Measurements from ENCODE around the gene CFAP119. TPM values are rescaled to one million over a fixed set of nuclear protein-coding genes. Genes with fewer than 3 reads are reported as not detected.

CFAP119 gene
- total RNA-seq, 4 donors from 2014 or later, result 3.7 to 12.6 (median 8.2) TPM

DNA sequence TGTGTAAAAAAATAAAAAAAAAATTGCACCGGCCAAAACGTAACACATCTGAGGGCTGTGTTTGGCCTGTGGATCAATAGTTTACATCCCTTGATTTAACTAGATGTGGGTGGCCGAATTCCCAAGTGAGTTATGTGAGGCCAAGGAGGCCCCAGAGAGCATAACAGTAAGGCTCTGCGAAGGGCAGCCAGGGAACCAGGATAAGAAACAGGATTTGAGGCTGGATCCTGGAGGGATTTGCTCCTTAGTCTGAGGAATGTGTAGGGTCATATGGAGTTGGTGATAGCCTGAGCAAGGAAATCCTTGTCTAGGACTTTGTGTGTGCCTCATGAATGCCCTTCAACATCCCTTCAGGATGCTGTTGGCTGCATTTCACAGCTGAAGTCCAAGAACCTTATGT, 11.7 kb downstream of the CFAP119 start:
- no peak for DNase-seq (ENCODE audit: low spot score in 2 of 2)
- no peak overlapping the region for H3K27ac ChIP-seq
- no peaks in the 10 kb centered on the region for H3K27me3 ChIP-seq
- H3K36me3 ChIP-seq, result peaks cover 0 to 50% (median 10%) of the 10 kb centered on the region in 3 donors
- no peak overlapping the region for H3K4me3 ChIP-seq
- WGBS, 2 donors, result 83 to 86% methylated on average over 4 of the region's 4 CpGs
- no peak for TF ChIP-seq EP300 (IDR thresholded peaks at IDR 0.05)
- H3K9me3 ChIP-seq, result no peaks in the 10 kb centered on the region
- H3K4me1 ChIP-seq, result peaks cover 0 to 20% (median 3%) of the 10 kb centered on the region in 4 donors

DNA sequence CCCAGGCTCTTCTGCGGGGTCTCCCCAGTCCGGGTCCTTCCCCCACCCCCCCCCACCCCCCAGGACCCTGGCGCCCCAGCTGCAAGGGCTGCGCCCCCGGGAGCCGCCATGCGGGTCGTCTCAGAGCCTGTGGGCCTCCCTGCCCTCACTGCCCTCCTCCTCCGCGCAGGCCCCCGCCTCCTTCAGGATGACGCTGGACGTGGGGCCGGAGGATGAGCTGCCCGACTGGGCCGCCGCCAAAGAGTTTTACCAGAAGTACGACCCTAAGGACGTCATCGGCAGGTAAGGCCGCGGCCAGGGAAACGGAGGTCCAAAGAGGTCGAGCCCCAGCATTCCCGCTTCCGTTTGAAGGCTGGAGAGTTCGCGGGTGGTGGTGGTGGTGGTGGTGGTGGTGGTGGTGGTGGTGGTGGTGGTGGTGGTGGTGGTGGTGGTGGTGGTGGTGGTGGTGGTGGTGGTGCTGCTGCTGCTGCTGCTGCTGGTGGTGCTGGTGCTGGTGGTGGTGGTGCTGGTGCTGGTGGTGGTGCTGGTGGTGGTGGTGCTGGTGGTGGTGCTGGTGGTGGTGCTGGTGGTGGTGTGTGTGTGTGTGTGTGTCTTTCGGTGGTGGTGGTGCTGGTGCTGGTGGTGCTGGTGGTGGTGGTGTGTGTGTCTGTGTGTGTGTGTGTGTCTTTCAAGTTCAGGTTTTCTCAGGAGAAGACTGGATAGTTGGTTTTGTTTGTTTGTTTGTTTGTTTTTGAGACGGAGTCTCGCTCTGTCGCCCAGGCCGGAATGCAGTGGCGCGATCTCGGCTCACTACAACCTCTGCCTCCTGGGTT, 13.0 kb downstream of the CFAP119 start:
- peaks cover 0 to 22% (median 3%) of the 10 kb centered on the region in 4 donors for H3K4me1 ChIP-seq
- H3K36me3 ChIP-seq, result peaks cover 0 to 48% (median 17%) of the 10 kb centered on the region in 3 donors
- TF ChIP-seq POLR2A (IDR thresholded peaks at IDR 0.05) (no peak), EP300 (IDR thresholded peaks at IDR 0.05) (no peak)
- TF ChIP-seq, protein P1, sequence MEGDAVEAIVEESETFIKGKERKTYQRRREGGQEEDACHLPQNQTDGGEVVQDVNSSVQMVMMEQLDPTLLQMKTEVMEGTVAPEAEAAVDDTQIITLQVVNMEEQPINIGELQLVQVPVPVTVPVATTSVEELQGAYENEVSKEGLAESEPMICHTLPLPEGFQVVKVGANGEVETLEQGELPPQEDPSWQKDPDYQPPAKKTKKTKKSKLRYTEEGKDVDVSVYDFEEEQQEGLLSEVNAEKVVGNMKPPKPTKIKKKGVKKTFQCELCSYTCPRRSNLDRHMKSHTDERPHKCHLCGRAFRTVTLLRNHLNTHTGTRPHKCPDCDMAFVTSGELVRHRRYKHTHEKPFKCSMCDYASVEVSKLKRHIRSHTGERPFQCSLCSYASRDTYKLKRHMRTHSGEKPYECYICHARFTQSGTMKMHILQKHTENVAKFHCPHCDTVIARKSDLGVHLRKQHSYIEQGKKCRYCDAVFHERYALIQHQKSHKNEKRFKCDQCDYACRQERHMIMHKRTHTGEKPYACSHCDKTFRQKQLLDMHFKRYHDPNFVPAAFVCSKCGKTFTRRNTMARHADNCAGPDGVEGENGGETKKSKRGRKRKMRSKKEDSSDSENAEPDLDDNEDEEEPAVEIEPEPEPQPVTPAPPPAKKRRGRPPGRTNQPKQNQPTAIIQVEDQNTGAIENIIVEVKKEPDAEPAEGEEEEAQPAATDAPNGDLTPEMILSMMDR (IDR thresholded peaks at IDR 0.05), result no peak
- DNase-seq (ENCODE audit: low spot score in 2 of 2), result no peak
- no peaks in the 10 kb centered on the region for H3K27me3 ChIP-seq
- H3K27ac ChIP-seq, result peak overlapping the region; percentile 56 to 89 (median 86)
- no peaks in the 10 kb centered on the region for H3K9me3 ChIP-seq
- H3K4me3 ChIP-seq, result peak overlapping the region; percentile 74 to 98 (median 85)
- WGBS, 2 donors, result 16 to 17% methylated on average over 33 to 35 of the region's 36 CpGs

DNA sequence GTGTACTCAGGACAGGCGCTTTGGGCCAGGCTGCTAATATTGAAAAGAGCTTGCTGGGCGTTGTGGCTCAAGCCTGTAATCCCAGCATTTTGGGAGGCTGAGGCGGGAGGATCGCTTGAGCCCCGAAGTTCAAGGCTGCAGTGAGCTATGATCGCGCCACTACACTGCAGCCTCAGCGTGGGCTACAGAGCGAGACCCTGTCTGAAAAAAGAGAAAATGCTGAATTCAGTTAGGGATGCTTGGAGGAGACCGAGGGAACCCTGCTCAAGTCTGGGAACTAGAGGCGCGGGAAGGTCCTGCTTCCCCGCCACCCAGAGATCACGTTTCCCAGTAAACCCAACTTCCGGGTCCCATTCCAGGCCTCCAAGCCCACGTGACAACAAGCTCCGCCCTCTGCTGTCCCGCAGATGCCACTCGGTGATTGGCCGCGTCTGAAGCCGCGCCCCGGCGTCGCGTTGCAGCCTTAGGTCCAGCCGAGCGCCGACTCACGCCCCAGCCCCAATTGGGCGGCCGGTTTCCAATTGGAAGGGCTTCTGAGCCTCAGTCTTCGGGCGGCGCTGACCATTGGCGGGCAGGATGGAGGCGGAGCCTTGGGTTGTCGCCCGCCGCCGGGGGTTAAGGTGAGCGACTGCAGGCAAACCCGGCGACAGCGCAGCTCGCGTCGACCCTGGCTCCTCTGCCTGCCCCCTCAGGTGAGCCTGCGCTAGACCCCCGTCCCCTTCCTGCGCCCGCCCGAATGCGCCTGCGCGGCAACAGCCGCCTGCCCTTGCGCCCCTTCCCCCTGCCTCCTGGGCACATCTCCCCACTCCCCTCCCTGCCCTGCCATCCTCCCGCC, 13.8 kb downstream of the CFAP119 start, which contains the start of gene PHKG2:
Gene PHKG2, plus strand, starts transcription at position 627 of the 835 bp plus-strand sequence. CDS start 396 bp downstream, outside the sequence.
- peaks cover 0 to 30% (median 3%) of the 10 kb centered on the region in 4 donors for H3K4me1 ChIP-seq
- H3K4me3 ChIP-seq, result peak within 1 kb of the TSS; percentile 74 to 98 (median 85)
- H3K9me3 ChIP-seq, result no peaks in the 10 kb centered on the region
- H3K27me3 ChIP-seq, result no peaks in the 10 kb centered on the region
- peaks cover 0 to 48% (median 13%) of the 10 kb centered on the region in 3 donors for H3K36me3 ChIP-seq
- peak; percentile 96 to 99 for DNase-seq (ENCODE audit: low spot score in 2 of 2)
- 3 to 4% methylated on average over 23 to 30 of the region's 60 CpGs for WGBS, 2 donors
- peak within 1 kb of the TSS; percentile 56 to 89 (median 87) for H3K27ac ChIP-seq
- TF ChIP-seq, protein P1 (IDR thresholded peaks at IDR 0.05), result peak in 1 of 5 experiments; percentile 33
- TF ChIP-seq POLR2A (IDR thresholded peaks at IDR 0.05) (peak in 1 of 2 donors; percentile 61), EP300 (IDR thresholded peaks at IDR 0.05) (peak; percentile 78 to 87)

DNA sequence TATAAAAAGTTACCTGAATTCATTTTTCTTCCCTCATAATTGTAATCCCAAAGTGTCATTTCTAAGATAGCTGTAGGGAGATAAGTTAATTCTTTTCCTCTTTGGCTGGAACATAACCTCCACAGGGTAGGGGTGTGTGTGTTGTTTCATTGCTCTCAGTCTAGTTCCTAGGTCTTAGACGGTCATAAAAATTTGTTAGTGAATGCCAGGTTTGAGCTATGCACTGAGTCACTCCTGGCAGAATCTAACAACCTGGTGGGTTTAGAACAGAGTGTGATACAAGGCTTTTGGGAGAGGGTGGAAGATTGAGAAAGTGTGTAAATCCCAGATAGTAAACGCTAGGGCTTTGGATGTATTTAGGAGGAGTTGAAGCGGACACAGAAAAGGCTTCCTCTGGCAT, 14.5 kb downstream of the CFAP119 start:
- WGBS, 2 donors, result 47 to 49% methylated on average over 3 of the region's 3 CpGs

More for the DNA sequence above, 14.5 kb downstream of the CFAP119 start:
- Histone ChIP-seq H3K4me3 (peak overlapping the region; percentile 27 to 98 (median 76)), H3K27me3 (no peaks in the 10 kb centered on the region), H3K27ac (peak overlapping the region; percentile 56 to 88 (median 79)), H3K4me1 (peaks cover 0 to 30% (median 3%) of the 10 kb centered on the region in 4 donors), H3K36me3 (peaks cover 0 to 48% (median 13%) of the 10 kb centered on the region in 3 donors), H3K9me3 (no peaks in the 10 kb centered on the region)
- no peak for DNase-seq (ENCODE audit: low spot score in 2 of 2)
- TF ChIP-seq, protein P1 (IDR thresholded peaks at IDR 0.05), result no peak
- TF ChIP-seq EP300 (IDR thresholded peaks at IDR 0.05), result no peak
- TF ChIP-seq POLR2A (IDR thresholded peaks at IDR 0.05), result no peak

Measured in tibial nerve (tissue), 4 donors.